WTC11 (cell line): ENCODE results near the gene CALCR. TPM values are rescaled to one million over a fixed set of nuclear protein-coding genes. Genes with fewer than 3 reads are reported as not detected.

Experiments
- ATAC-seq: fragments of 200-7000 bp; cut with Tn5 transposase; 2 replicates; pipeline ENCODE4 v1.10.0; 2021; ENCODE audit warnings: mild to moderate bottlenecking, moderate library complexity
- CTCF ChIA-PET: fragments of 300-600 bp; sonication (Branson Sonifier 250); formaldehyde crosslinking; loops from one replicate; lab custom pipeline; 2021; ENCODE audit warnings: antibody characterized with exemption; lab: Charles Lee
- POLR2A ChIA-PET: fragments of 350-600 bp; sonication (Branson Sonifier 250); formaldehyde crosslinking; loops from one replicate; lab custom pipeline; 2021; ENCODE audit warnings: antibody characterized with exemption; lab: Charles Lee
- DNase-seq: peaks from one replicate; pipeline ENCODE4 v3.0.0; 2021; ENCODE audit warnings: low spot score
- H3K27ac Mint-ChIP-seq: 2 replicates; pipeline ENCODE4 v1.8.0; 2021; ENCODE audit warnings: mixed read lengths
- H3K27me3 Mint-ChIP-seq: 2 replicates; pipeline ENCODE4 v1.8.0; 2021; ENCODE audit warnings: low read depth, mild to moderate bottlenecking, moderate library complexity, mixed read lengths
- H3K36me3 Mint-ChIP-seq: 2 replicates; pipeline ENCODE4 v1.8.0; 2021; ENCODE audit warnings: mixed read lengths
- H3K4me1 Mint-ChIP-seq: 2 replicates; pipeline ENCODE4 v1.8.0; 2022; ENCODE audit warnings: mixed read lengths
- H3K4me3 Mint-ChIP-seq: 2 replicates; pipeline ENCODE4 v1.8.0; 2021; ENCODE audit warnings: mild to moderate bottlenecking, moderate library complexity, mixed read lengths
- H3K9me3 Mint-ChIP-seq: 2 replicates; pipeline ENCODE4 v1.8.0; 2021; ENCODE audit warnings: mixed read lengths
- CREB1 ChIP-seq: sonication (generic); formaldehyde crosslinking; IDR thresholded peaks from 2 replicates; pipeline ENCODE4 v1.8.0; 2023; ENCODE audit warnings: mild to moderate bottlenecking, missing genetic modification reagents
- CREM ChIP-seq: sonication (generic); formaldehyde crosslinking; IDR thresholded peaks from 2 replicates; pipeline ENCODE4 v1.8.1; 2022; ENCODE audit warnings: mild to moderate bottlenecking, missing genetic modification reagents, moderate library complexity
- FOXJ3 ChIP-seq: sonication (generic); formaldehyde crosslinking; IDR thresholded peaks from 2 replicates; pipeline ENCODE4 v1.9.0; 2021; ENCODE audit warnings: missing genetic modification reagents, mild to moderate bottlenecking, borderline replicate concordance
- FOXP1 ChIP-seq: sonication (generic); formaldehyde crosslinking; IDR thresholded peaks from 2 replicates; pipeline ENCODE4 v1.8.0; 2022; ENCODE audit warnings: missing genetic modification reagents, mild to moderate bottlenecking, moderate library complexity, borderline replicate concordance
- JAZF1 ChIP-seq: fragments of 250-450 bp; sonication (Bioruptor Pico); IDR thresholded peaks from 2 replicates; pipeline ENCODE4 v1.9.0; 2021; ENCODE audit warnings: moderate library complexity, mild to moderate bottlenecking, inconsistent platforms
- KAT7 ChIP-seq: sonication (generic); formaldehyde crosslinking; IDR thresholded peaks from 2 replicates; pipeline ENCODE4 v1.8.1; 2023; ENCODE audit warnings: missing genetic modification reagents, mild to moderate bottlenecking, borderline replicate concordance
- MXD4 ChIP-seq: fragments of 250-450 bp; sonication (Bioruptor Pico); IDR thresholded peaks from 2 replicates; pipeline ENCODE4 v1.8.0; 2021; ENCODE audit warnings: mild to moderate bottlenecking, moderate library complexity, borderline replicate concordance
- NFATC4 ChIP-seq: fragments of 250-450 bp; sonication (Bioruptor Pico); IDR thresholded peaks from 2 replicates; pipeline ENCODE4 v1.9.0; 2021; ENCODE audit warnings: mild to moderate bottlenecking
- RORB ChIP-seq: fragments of 250-450 bp; sonication (Bioruptor Pico); IDR thresholded peaks from 2 replicates; pipeline ENCODE4 v1.9.0; 2021; ENCODE audit warnings: mild to moderate bottlenecking
- TCF7 ChIP-seq: sonication (generic); formaldehyde crosslinking; IDR thresholded peaks from 2 replicates; pipeline ENCODE4 v1.8.0; 2022; ENCODE audit warnings: mild to moderate bottlenecking, low read depth, missing genetic modification reagents, moderate library complexity
- ZNF121 ChIP-seq: sonication (generic); formaldehyde crosslinking; IDR thresholded peaks from 2 replicates; pipeline ENCODE4 v1.8.0; 2023; ENCODE audit warnings: missing genetic modification reagents
- ZNF263 ChIP-seq: sonication (generic); formaldehyde crosslinking; IDR thresholded peaks from 2 replicates; pipeline ENCODE4 v1.8.1; 2022; ENCODE audit warnings: low read depth, mild to moderate bottlenecking, moderate library complexity, missing genetic modification reagents
- ZNF317 ChIP-seq: sonication (generic); formaldehyde crosslinking; IDR thresholded peaks from 2 replicates; pipeline ENCODE4 v1.8.1; 2023; ENCODE audit warnings: low read depth, mild to moderate bottlenecking, moderate library complexity, missing genetic modification reagents, borderline replicate concordance
- ZNF416 ChIP-seq: fragments of 250-450 bp; sonication (Bioruptor Pico); IDR thresholded peaks from 2 replicates; pipeline ENCODE4 v1.9.0; 2021; ENCODE audit warnings: mild to moderate bottlenecking, inconsistent platforms
- total RNA-seq: library from RNA; stranded (reverse); gene quantifications from 3 replicates; pipeline ENCODE4 v1.2.3, GENCODE V29; 2021
- TF ChIP-seq, protein P1 (sequence below): sonication (generic); formaldehyde crosslinking; IDR thresholded peaks from 2 replicates; pipeline ENCODE4 v1.8.1; 2023; ENCODE audit warnings: mild to moderate bottlenecking, moderate library complexity, missing genetic modification reagents
- TF ChIP-seq, protein P2 (sequence below): sonication (generic); formaldehyde crosslinking; conservative IDR thresholded peaks from 2 replicates; pipeline ENCODE4 v1.8.1; 2022; ENCODE audit warnings: mild to moderate bottlenecking, missing genetic modification reagents
- TF ChIP-seq, protein P3 (sequence below): fragments of 250-450 bp; sonication (Bioruptor Pico); IDR thresholded peaks from 2 replicates; pipeline ENCODE4 v1.9.0; 2021; ENCODE audit warnings: moderate library complexity, mild to moderate bottlenecking, inconsistent platforms, borderline replicate concordance
- TF ChIP-seq, protein P4 (sequence below): fragments of 200-600 bp; IDR thresholded peaks from 2 replicates; pipeline ENCODE4 v1.8.0; 2022; ENCODE audit warnings: antibody characterized with exemption
- TF ChIP-seq, protein P5 (sequence below): fragments of 250-450 bp; sonication (Bioruptor Pico); IDR thresholded peaks from 2 replicates; pipeline ENCODE4 v2.1.2; 2022; ENCODE audit warnings: mild to moderate bottlenecking, moderate library complexity
- TF ChIP-seq, protein P6 (sequence below): sonication (generic); formaldehyde crosslinking; IDR thresholded peaks from 2 replicates; pipeline ENCODE4 v1.8.1; 2022; ENCODE audit warnings: mild to moderate bottlenecking, missing genetic modification reagents, moderate library complexity, borderline replicate concordance

CALCR gene
- total RNA-seq, 1 experiment from 2014 or later, result 0.81 TPM

DNA sequence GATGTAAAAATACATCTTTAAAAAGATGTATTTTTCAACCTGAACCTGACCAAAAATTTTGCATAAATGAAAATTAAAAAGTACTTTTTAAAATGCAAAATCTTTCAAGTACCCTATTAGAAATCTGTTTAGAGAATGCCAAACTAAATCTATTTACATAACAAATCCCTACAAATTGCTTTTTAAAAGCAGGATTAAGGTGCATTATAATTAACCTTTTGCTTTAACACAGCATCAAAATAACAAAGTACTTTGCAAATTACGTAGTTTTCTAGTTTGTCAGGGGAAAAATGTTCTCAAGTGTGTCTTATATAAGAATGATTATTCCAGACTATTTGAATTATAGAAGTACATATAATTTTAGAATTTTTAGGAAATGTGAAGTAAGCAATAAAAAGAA is 181.5 kb downstream of the CALCR start:
- Mint-ChIP-seq H3K9me3 (no peaks in the 10 kb centered on the region), H3K27ac (no peak overlapping the region), H3K4me1 (peaks cover 14% of the 10 kb centered on the region), H3K27me3 (peaks cover 45% of the 10 kb centered on the region), H3K4me3 (no peak overlapping the region), H3K36me3 (no peaks in the 10 kb centered on the region)
- TF ChIP-seq ZNF263 (CRISPR knock-in tag) (no peak), FOXP1 (CRISPR knock-in tag) (no peak), ZNF121 (CRISPR knock-in tag) (no peak), FOXJ3 (CRISPR knock-in tag) (no peak), JAZF1 (CRISPR knock-in tag) (no peak), RORB (CRISPR knock-in tag) (no peak), CREB1 (CRISPR knock-in tag) (no peak), TCF7 (CRISPR knock-in tag) (no peak), NFATC4 (CRISPR knock-in tag) (no peak), CREM (no peak), MXD4 (CRISPR knock-in tag) (no peak), KAT7 (no peak), ZNF416 (CRISPR knock-in tag) (no peak), ZNF317 (CRISPR knock-in tag) (no peak)
- TF ChIP-seq, protein P1, sequence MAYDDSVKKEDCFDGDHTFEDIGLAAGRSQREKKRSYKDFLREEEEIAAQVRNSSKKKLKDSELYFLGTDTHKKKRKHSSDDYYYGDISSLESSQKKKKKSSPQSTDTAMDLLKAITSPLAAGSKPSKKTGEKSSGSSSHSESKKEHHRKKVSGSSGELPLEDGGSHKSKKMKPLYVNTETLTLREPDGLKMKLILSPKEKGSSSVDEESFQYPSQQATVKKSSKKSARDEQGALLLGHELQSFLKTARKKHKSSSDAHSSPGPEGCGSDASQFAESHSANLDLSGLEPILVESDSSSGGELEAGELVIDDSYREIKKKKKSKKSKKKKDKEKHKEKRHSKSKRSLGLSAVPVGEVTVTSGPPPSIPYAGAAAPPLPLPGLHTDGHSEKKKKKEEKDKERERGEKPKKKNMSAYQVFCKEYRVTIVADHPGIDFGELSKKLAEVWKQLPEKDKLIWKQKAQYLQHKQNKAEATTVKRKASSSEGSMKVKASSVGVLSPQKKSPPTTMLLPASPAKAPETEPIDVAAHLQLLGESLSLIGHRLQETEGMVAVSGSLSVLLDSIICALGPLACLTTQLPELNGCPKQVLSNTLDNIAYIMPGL (CRISPR knock-in tag), result no peak
- TF ChIP-seq, protein P2, sequence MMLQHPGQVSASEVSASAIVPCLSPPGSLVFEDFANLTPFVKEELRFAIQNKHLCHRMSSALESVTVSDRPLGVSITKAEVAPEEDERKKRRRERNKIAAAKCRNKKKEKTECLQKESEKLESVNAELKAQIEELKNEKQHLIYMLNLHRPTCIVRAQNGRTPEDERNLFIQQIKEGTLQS (CRISPR knock-in tag), result no peak
- TF ChIP-seq, protein P3, sequence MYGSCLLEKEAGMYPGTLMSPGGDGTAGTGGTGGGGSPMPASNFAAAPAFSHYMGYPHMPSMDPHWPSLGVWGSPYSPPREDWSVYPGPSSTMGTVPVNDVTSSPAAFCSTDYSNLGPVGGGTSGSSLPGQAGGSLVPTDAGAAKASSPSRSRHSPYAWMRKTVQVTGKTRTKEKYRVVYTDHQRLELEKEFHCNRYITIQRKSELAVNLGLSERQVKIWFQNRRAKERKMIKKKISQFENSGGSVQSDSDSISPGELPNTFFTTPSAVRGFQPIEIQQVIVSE (CRISPR knock-in tag), result no peak
- TF ChIP-seq, protein P4, sequence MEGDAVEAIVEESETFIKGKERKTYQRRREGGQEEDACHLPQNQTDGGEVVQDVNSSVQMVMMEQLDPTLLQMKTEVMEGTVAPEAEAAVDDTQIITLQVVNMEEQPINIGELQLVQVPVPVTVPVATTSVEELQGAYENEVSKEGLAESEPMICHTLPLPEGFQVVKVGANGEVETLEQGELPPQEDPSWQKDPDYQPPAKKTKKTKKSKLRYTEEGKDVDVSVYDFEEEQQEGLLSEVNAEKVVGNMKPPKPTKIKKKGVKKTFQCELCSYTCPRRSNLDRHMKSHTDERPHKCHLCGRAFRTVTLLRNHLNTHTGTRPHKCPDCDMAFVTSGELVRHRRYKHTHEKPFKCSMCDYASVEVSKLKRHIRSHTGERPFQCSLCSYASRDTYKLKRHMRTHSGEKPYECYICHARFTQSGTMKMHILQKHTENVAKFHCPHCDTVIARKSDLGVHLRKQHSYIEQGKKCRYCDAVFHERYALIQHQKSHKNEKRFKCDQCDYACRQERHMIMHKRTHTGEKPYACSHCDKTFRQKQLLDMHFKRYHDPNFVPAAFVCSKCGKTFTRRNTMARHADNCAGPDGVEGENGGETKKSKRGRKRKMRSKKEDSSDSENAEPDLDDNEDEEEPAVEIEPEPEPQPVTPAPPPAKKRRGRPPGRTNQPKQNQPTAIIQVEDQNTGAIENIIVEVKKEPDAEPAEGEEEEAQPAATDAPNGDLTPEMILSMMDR, result no peak
- TF ChIP-seq, protein P5, sequence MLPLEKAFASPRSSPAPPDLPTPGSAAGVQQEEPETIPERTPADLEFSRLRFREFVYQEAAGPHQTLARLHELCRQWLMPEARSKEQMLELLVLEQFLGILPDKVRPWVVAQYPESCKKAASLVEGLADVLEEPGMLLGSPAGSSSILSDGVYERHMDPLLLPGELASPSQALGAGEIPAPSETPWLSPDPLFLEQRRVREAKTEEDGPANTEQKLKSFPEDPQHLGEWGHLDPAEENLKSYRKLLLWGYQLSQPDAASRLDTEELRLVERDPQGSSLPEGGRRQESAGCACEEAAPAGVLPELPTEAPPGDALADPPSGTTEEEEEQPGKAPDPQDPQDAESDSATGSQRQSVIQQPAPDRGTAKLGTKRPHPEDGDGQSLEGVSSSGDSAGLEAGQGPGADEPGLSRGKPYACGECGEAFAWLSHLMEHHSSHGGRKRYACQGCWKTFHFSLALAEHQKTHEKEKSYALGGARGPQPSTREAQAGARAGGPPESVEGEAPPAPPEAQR (CRISPR knock-in tag), result no peak
- TF ChIP-seq, protein P6, sequence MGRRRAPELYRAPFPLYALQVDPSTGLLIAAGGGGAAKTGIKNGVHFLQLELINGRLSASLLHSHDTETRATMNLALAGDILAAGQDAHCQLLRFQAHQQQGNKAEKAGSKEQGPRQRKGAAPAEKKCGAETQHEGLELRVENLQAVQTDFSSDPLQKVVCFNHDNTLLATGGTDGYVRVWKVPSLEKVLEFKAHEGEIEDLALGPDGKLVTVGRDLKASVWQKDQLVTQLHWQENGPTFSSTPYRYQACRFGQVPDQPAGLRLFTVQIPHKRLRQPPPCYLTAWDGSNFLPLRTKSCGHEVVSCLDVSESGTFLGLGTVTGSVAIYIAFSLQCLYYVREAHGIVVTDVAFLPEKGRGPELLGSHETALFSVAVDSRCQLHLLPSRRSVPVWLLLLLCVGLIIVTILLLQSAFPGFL (CRISPR knock-in tag), result no peak
- ChIA-PET CTCF (interaction anchor here (0.7 to 2.8 kb wide), 4 partner anchors 19 to 166 kb away, joined by 3 to 19 read pairs (median 3); no protein-coding TSS in a partner anchor), POLR2A (no interaction called here)
- no peak for ATAC-seq
- DNase-seq, result no peak
